K562 (cell line): ENCODE results near the gene ZBTB22. TPM values are rescaled to one million over a fixed set of nuclear protein-coding genes. Genes with fewer than 3 reads are reported as not detected.
A peak's percentile ranks its signal among the peaks of the same experiment; 100 is the strongest.
"Not testable (repeated sequence)": the region's sequence is repeated elsewhere in the genome, so short reads cannot be mapped to it uniquely, and the experiment has no call there.

Experiments used
- ATF1 ChIP-seq, 2 experiments: fragments of 450-650 bp in 1 of 2; IDR thresholded peaks; 2 replicates each; pipeline ENCODE4 v1.6.1; 2016; ENCODE audit warnings: missing compliant biosample characterization in 1 of 2, missing genetic modification characterization in 1 of 2
- ATF7 ChIP-seq: fragments of 450-650 bp; IDR thresholded peaks from 2 replicates; pipeline ENCODE4 v1.7.1; 2014; ENCODE audit warnings: mild to moderate bottlenecking, moderate library complexity
- CBFA2T3 ChIP-seq: fragments of 450-650 bp; IDR thresholded peaks from 2 replicates; pipeline ENCODE4 v1.6.1; 2017
- EP400 ChIP-seq: fragments of 450-650 bp; IDR thresholded peaks from 2 replicates; pipeline ENCODE4 v1.6.1; 2017; ENCODE audit warnings: antibody characterized with exemption, mild to moderate bottlenecking, moderate library complexity
- FOSL1 ChIP-seq: fragments of 200-800 bp; sonication (Bioruptor generic); conservative IDR thresholded peaks from 2 replicates; pipeline ENCODE4 v1.6.1; 2016; ENCODE audit warnings: missing genetic modification characterization, missing compliant biosample characterization
- GATAD2A ChIP-seq: fragments of 450-650 bp; IDR thresholded peaks from 2 replicates; pipeline ENCODE4 v1.6.1; 2017
- HES1 ChIP-seq: fragments of 450-650 bp; IDR thresholded peaks from 2 replicates; pipeline ENCODE4 v1.6.1; 2016; ENCODE audit warnings: low read depth, mild to moderate bottlenecking, moderate library complexity
- MAZ ChIP-seq, 2 experiments: fragments of 450-650 bp in 1 of 2; sonication (generic) in 1 of 2; formaldehyde crosslinking; IDR thresholded peaks in 1 of 2; conservative IDR thresholded peaks in 1 of 2; 2 replicates each; pipeline versions ENCODE4 v1.4.0 to v1.5.0; 2020; ENCODE audit warnings: mild to moderate bottlenecking in 1 of 2, missing genetic modification reagents in 1 of 2
- SMARCA4 ChIP-seq: fragments of 450-650 bp; IDR thresholded peaks from 2 replicates; pipeline ENCODE4 v1.6.1; 2016
- VEZF1 ChIP-seq: fragments of 200-800 bp; sonication (Bioruptor generic); IDR thresholded peaks from 2 replicates; pipeline ENCODE4 v1.6.1; 2017; ENCODE audit warnings: missing genetic modification characterization, missing compliant biosample characterization
- YY1 ChIP-seq, 3 experiments: IDR thresholded peaks; 2 replicates each; pipeline ENCODE4 v1.6.1; 2011; ENCODE audit warnings: low read length in 2 of 3, mild to moderate bottlenecking in 2 of 3, moderate library complexity in 2 of 3, borderline replicate concordance in 1 of 3, control low read depth in 1 of 3, low read depth in 1 of 3; ENCODE audit not compliant: insufficient read depth in 3 of 3, insufficient replicate concordance in 2 of 3, control insufficient read depth in 1 of 3, insufficient read length in 1 of 3; ENCODE audit errors: extremely low read depth in 1 of 3
- ZBTB7A ChIP-seq: IDR thresholded peaks from 2 replicates; pipeline ENCODE4 v1.6.1; 2011; ENCODE audit warnings: low read depth, mild to moderate bottlenecking, low read length, moderate library complexity, borderline replicate concordance; ENCODE audit not compliant: control insufficient read depth
- polyA plus RNA-seq, 8 experiments: library from polyadenylated mRNA; depleted of rRNA in 4 of 8; stranded (reverse) in 5 of 8; unstranded in 3 of 8; fragments of >200 nt; fragmentation: Nextera tagmentation in 2 of 8; fragmentation: Illumina TruSeq in 1 of 8; extraction: Ambion mirVana in 2 of 8; extraction: Trizol in 1 of 8; gene quantifications; 2 replicates each; pipeline versions ENCODE4 v1.2.1 to v1.2.3, GENCODE V29; 2011 to 2014; ENCODE audit warnings: inconsistent platforms in 1 of 8, missing spikeins in 1 of 8
- total RNA-seq, 7 experiments: library from RNA; depleted of rRNA in 6 of 7; stranded (reverse); fragments of >200 nt in 6 of 7; fragmentation: Illumina TruSeq in 2 of 7; extraction: Trizol in 2 of 7; gene quantifications; 2 replicates each; pipeline versions ENCODE4 v1.2.1 to v1.2.3, GENCODE V29; 2011 to 2021; ENCODE audit warnings: low replicate concordance in 1 of 7
- TF ChIP-seq, protein P1 (sequence below): fragments of 450-650 bp; IDR thresholded peaks from 2 replicates; pipeline ENCODE4 v1.6.1; 2017; ENCODE audit warnings: antibody characterized with exemption, mild to moderate bottlenecking
- TF ChIP-seq, protein P2 (sequence below): fragments of 450-650 bp; IDR thresholded peaks from 2 replicates; pipeline ENCODE4 v1.6.1; 2018; ENCODE audit not compliant: partially characterized antibody

ZBTB22 gene
- total and polyA plus RNA-seq, 9 of the 15 experiments (the other 6 are each of a cell fraction or from before 2014, with no cell fraction given), result 0.21 to 11.9 (median 7.1) TPM

DNA sequence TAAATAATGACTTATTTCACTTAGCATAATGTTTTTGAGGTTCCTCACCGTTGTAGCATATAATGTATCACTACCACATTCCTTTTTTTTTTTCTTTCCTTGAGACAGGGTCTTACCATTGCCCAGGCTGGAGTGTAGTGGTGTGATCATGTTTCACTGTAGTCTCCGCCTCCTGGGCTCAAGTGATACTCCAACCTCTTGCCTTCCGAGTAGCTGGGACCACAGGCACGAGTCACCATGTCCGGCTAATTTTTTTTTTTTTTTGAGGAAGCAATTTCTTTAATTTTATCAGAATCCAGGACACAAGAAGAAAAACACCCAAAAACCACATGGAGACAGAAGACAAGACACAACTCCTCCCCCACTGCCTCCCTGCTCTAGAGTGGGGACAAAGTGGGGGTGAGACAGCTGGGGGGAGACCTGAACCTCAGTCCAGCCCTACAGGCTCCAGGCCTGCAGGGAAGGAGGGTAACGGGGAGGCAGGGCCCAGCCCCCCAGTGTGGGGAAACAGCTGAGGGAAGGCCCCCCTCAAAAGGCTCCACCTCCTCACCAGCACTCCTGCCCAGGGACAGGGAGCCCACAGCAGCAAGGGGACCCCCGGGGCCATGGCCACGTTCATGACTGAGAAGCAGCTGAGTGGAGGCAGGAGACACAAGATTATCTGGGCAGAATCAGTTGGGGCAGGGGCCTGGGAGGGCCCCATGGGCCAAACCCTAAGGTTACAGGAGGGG lies 47.1 kb upstream of the ZBTB22 start (continued):
- TF ChIP-seq FOSL1 (tag), result peak; percentile 49
- TF ChIP-seq CBFA2T3, result peak; percentile 28; the same call in 1 of the 2 replicates
- peak; percentile 91 for TF ChIP-seq HES1
- TF ChIP-seq EP400, result peak; percentile 19; the same call in 1 of the 2 replicates
- TF ChIP-seq ZBTB7A, result peak; percentile 32; the same call in 1 of the 2 replicates
- TF ChIP-seq, protein P1, sequence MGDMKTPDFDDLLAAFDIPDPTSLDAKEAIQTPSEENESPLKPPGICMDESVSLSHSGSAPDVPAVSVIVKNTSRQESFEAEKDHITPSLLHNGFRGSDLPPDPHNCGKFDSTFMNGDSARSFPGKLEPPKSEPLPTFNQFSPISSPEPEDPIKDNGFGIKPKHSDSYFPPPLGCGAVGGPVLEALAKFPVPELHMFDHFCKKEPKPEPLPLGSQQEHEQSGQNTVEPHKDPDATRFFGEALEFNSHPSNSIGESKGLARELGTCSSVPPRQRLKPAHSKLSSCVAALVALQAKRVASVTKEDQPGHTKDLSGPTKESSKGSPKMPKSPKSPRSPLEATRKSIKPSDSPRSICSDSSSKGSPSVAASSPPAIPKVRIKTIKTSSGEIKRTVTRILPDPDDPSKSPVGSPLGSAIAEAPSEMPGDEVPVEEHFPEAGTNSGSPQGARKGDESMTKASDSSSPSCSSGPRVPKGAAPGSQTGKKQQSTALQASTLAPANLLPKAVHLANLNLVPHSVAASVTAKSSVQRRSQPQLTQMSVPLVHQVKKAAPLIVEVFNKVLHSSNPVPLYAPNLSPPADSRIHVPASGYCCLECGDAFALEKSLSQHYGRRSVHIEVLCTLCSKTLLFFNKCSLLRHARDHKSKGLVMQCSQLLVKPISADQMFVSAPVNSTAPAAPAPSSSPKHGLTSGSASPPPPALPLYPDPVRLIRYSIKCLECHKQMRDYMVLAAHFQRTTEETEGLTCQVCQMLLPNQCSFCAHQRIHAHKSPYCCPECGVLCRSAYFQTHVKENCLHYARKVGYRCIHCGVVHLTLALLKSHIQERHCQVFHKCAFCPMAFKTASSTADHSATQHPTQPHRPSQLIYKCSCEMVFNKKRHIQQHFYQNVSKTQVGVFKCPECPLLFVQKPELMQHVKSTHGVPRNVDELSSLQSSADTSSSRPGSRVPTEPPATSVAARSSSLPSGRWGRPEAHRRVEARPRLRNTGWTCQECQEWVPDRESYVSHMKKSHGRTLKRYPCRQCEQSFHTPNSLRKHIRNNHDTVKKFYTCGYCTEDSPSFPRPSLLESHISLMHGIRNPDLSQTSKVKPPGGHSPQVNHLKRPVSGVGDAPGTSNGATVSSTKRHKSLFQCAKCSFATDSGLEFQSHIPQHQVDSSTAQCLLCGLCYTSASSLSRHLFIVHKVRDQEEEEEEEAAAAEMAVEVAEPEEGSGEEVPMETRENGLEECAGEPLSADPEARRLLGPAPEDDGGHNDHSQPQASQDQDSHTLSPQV, result peak; percentile 46; the same call in 1 of the 2 replicates
- TF ChIP-seq, protein P2, sequence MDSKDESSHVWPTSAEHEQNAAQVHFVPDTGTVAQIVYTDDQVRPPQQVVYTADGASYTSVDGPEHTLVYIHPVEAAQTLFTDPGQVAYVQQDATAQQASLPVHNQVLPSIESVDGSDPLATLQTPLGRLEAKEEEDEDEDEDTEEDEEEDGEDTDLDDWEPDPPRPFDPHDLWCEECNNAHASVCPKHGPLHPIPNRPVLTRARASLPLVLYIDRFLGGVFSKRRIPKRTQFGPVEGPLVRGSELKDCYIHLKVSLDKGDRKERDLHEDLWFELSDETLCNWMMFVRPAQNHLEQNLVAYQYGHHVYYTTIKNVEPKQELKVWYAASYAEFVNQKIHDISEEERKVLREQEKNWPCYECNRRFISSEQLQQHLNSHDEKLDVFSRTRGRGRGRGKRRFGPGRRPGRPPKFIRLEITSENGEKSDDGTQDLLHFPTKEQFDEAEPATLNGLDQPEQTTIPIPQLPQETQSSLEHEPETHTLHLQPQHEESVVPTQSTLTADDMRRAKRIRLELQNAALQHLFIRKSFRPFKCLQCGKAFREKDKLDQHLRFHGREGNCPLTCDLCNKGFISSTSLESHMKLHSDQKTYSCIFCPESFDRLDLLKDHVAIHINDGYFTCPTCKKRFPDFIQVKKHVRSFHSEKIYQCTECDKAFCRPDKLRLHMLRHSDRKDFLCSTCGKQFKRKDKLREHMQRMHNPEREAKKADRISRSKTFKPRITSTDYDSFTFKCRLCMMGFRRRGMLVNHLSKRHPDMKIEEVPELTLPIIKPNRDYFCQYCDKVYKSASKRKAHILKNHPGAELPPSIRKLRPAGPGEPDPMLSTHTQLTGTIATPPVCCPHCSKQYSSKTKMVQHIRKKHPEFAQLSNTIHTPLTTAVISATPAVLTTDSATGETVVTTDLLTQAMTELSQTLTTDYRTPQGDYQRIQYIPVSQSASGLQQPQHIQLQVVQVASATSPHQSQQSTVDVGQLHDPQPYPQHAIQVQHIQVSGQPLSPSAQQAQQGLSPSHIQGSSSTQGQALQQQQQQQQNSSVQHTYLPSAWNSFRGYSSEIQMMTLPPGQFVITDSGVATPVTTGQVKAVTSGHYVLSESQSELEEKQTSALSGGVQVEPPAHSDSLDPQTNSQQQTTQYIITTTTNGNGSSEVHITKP, result peak; percentile 66
- peak; percentile 75 for TF ChIP-seq SMARCA4
- peak; percentile 63; the same call in 1 of the 2 replicates for TF ChIP-seq VEZF1 (CRISPR knock-in tag)
- TF ChIP-seq GATAD2A, result peak; percentile 23; the same call in 1 of the 2 replicates
- TF ChIP-seq YY1 (IDR thresholded peaks at IDR 0.05; ENCODE audit: borderline replicate concordance in 1 of 3, control insufficient read depth in 1 of 3, extremely low read depth in 1 of 3, insufficient read depth in 3 of 3, insufficient read length in 1 of 3, insufficient replicate concordance in 2 of 3, low read depth in 1 of 3, low read length in 2 of 3), result peak in 1 of 3 experiments; percentile 11
- TF ChIP-seq ATF1 (CRISPR knock-in tag; IDR thresholded peaks at IDR 0.05), result not testable (repeated sequence)
- 0 out of 2 replicates have a peak, but pooled peaks have one; percentile 28 for TF ChIP-seq ATF1 (tag; IDR thresholded peaks at IDR 0.05)
- 0 out of 2 replicates have a peak, but pooled peaks have one; percentile 44 for TF ChIP-seq ATF7
- TF ChIP-seq MAZ (CRISPR knock-in tag; conservative IDR thresholded peaks at IDR 0.05 in 1 of 2, IDR thresholded peaks at IDR 0.05 in 1 of 2), result 0 out of 4 replicates have a peak, but pooled peaks of 1 of the 2 experiments have one; percentile 28
